ENCODE results near the gene FYB2. TPM values are rescaled to one million over a fixed set of nuclear protein-coding genes. Genes with fewer than 3 reads are reported as not detected.

The FYB2 gene
- total RNA-seq, 1 experiment from 2014 or later = not detected

DNA sequence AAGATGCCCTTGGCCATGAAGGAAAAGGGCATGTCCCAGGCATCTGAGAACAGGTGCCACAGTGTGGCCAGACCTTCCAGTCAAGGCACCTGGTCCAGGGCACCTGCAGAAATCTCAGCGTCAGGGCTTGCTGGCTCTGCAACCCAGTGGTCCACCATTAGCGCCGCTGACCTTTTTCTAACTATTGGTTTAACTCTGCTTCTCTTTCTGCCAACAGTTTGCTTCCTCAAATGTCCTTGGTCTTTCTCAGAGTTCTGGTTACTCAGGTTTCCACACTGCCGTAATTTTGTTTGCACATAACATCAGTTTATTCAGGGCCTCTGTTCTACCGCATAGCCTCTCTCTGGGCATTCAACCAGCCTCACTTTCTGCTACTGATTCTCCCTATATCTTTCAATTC is 16.5 kb upstream of the FYB2 start:
- ChIA-PET CTCF (no interaction called here), RAD21 (ENCODE audit: low non-redundant PET in 1 of 2, low total read pairs in 2 of 2, uncharacterized antibody in 2 of 2, unreplicated experiment in 2 of 2) (no interaction called here), POLR2A (no interaction called here)
- no peak overlapping the region for H3K4me3 ChIP-seq (replicated peaks in 1 of 2; ENCODE audit: low read depth in 1 of 2, low read length in 2 of 2)
- H3K27ac ChIP-seq (ENCODE audit: low read depth, low read length) = no peak overlapping the region
- H3K4me1 ChIP-seq (ENCODE audit: control insufficient read depth in 1 of 2, insufficient read depth in 2 of 2, low read length in 2 of 2) = peaks cover 0 to 3% of the 10 kb centered on the region in 2 experiments; a peak in 1 of 4 replicates
- TF ChIP-seq ZNF274 (IDR thresholded peaks at IDR 0.05; ENCODE audit: low read depth, low read length) (no peak), POLR2AphosphoS5 (IDR thresholded peaks at IDR 0.05; ENCODE audit: low read depth, low read length) (no peak), TCF7L2 (IDR thresholded peaks at IDR 0.05; ENCODE audit: borderline replicate concordance, extremely low read depth, insufficient read depth, insufficient read length) (no peak), ATF3 (IDR thresholded peaks at IDR 0.05) (no peak), SP1 (IDR thresholded peaks at IDR 0.05; ENCODE audit: low read depth) (no peak), JUND (IDR thresholded peaks at IDR 0.05) (no peak), MAX (IDR thresholded peaks at IDR 0.05) (no peak), CEBPB (IDR thresholded peaks at IDR 0.05; ENCODE audit: low read depth) (no peak), CTCF (IDR thresholded peaks at IDR 0.05 in 2 of 3, conservative IDR thresholded peaks at IDR 0.05 in 1 of 3; ENCODE audit: borderline replicate concordance in 1 of 3, insufficient read depth in 1 of 3, low read depth in 2 of 3, low read length in 2 of 3) (no peak), EGR1 (IDR thresholded peaks at IDR 0.05; ENCODE audit: low read depth) (no peak), RAD21 (IDR thresholded peaks at IDR 0.05; ENCODE audit: low read depth) (no peak)
- TF ChIP-seq, protein P1, sequence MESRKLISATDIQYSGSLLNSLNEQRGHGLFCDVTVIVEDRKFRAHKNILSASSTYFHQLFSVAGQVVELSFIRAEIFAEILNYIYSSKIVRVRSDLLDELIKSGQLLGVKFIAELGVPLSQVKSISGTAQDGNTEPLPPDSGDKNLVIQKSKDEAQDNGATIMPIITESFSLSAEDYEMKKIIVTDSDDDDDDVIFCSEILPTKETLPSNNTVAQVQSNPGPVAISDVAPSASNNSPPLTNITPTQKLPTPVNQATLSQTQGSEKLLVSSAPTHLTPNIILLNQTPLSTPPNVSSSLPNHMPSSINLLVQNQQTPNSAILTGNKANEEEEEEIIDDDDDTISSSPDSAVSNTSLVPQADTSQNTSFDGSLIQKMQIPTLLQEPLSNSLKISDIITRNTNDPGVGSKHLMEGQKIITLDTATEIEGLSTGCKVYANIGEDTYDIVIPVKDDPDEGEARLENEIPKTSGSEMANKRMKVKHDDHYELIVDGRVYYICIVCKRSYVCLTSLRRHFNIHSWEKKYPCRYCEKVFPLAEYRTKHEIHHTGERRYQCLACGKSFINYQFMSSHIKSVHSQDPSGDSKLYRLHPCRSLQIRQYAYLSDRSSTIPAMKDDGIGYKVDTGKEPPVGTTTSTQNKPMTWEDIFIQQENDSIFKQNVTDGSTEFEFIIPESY (IDR thresholded peaks at IDR 0.05; ENCODE audit: extremely low read depth, insufficient replicate concordance, low read length) = no peak
- ATAC-seq = no peak
- H3K9ac ChIP-seq (ENCODE audit: low read length) = no peak overlapping the region
- no TSS peak for BruUV-seq (replicated peaks)
- no peak overlapping the region for H2AFZ ChIP-seq (ENCODE audit: low read depth, low read length, poor library complexity, severe bottlenecking)
- peaks cover 23% of the 10 kb centered on the region; the same call in 1 of the 2 replicates for H3K27me3 ChIP-seq (ENCODE audit: insufficient read depth, low read length)
- H3K4me2 ChIP-seq (ENCODE audit: low read length) = no peak overlapping the region
- no peaks in the 10 kb centered on the region for H4K20me1 ChIP-seq (ENCODE audit: insufficient read depth)
- H3K9me3 ChIP-seq (ENCODE audit: control insufficient read depth in 1 of 2, insufficient read depth in 1 of 2, low read depth in 1 of 2, low read length in 2 of 2) = no peaks in the 10 kb centered on the region
- no peaks in the 10 kb centered on the region for H3K79me2 ChIP-seq (ENCODE audit: insufficient read depth, low read length)
- H3K9me2 ChIP-seq (ENCODE audit: insufficient read depth) = no peaks in the 10 kb centered on the region
- no peak for DNase-seq (ENCODE audit: low read depth, low spot score)
- H3K36me3 ChIP-seq (ENCODE audit: control insufficient read depth in 1 of 2, insufficient read depth in 2 of 2, low read length in 2 of 2) = no peaks in the 10 kb centered on the region; a peak in 1 of 4 replicates
- intact Hi-C loops (cut with micrococcal nuclease) = no loop called here
